ENCODE data around the gene TCL1A.
"Not testable (repeated sequence)": the region's sequence is repeated elsewhere in the genome, so short reads cannot be mapped to it uniquely, and the experiment has no call there.

TCL1A gene

GRCh38 chr14:95713596-95714371 lies at the start of gene TCL1A:
Gene TCL1A (minus strand): TSS chr14:95714125. CDS start chr14:95714066, 59 bp downstream.
- no peak for DNase-seq (ENCODE audit: low read depth, low spot score)

GRCh38 chr14:95763032-95763431 lies 49.1 kb upstream of the TCL1A start:
- not testable (repeated sequence) for DNase-seq (ENCODE audit: low read depth, low spot score)

- DNase-seq (ENCODE audit: low read depth, low spot score), result no peak
Measured at GRCh38 chr14:95761436-95761835, 47.5 kb upstream of the TCL1A start.

GRCh38 chr14:95760596-95760995 lies 46.7 kb upstream of the TCL1A start:
- DNase-seq (ENCODE audit: low read depth, low spot score), result no peak

- no peak for DNase-seq (ENCODE audit: low read depth, low spot score)
Measured at GRCh38 chr14:95759941-95760340, 46.0 kb upstream of the TCL1A start.

- no peak for DNase-seq (ENCODE audit: low read depth, low spot score)
Measured at GRCh38 chr14:95758331-95758730, 44.4 kb upstream of the TCL1A start.

GRCh38 chr14:95756751-95757150 lies 42.8 kb upstream of the TCL1A start:
- no peak for DNase-seq (ENCODE audit: low read depth, low spot score)

- no peak for DNase-seq (ENCODE audit: low read depth, low spot score)
Measured at GRCh38 chr14:95756127-95756526, 42.2 kb upstream of the TCL1A start.

- DNase-seq (ENCODE audit: low read depth, low spot score), result no peak
Measured at GRCh38 chr14:95741781-95742180, 27.9 kb upstream of the TCL1A start.

- DNase-seq (ENCODE audit: low read depth, low spot score), result no peak
Measured at GRCh38 chr14:95741038-95741490, 27.1 kb upstream of the TCL1A start.

GRCh38 chr14:95739356-95739755 lies 25.4 kb upstream of the TCL1A start:
- no peak for DNase-seq (ENCODE audit: low read depth, low spot score)

GRCh38 chr14:95733212-95733611 lies 19.3 kb upstream of the TCL1A start:
- DNase-seq (ENCODE audit: low read depth, low spot score), result no peak

- DNase-seq (ENCODE audit: low read depth, low spot score), result no peak
Measured at GRCh38 chr14:95730126-95730525, 16.2 kb upstream of the TCL1A start.

GRCh38 chr14:95729402-95730028 lies 15.6 kb upstream of the TCL1A start:
- not testable (repeated sequence) for DNase-seq (ENCODE audit: low read depth, low spot score)

GRCh38 chr14:95727056-95727700 lies 13.3 kb upstream of the TCL1A start:
- no peak for DNase-seq (ENCODE audit: low read depth, low spot score)

- no peak for DNase-seq (ENCODE audit: low read depth, low spot score)
Measured at GRCh38 chr14:95725685-95726336, 11.9 kb upstream of the TCL1A start.

- DNase-seq (ENCODE audit: low read depth, low spot score), result no peak
Measured at GRCh38 chr14:95722525-95723190, 8.7 kb upstream of the TCL1A start.

- no peak for DNase-seq (ENCODE audit: low read depth, low spot score)
Measured at GRCh38 chr14:95712398-95712797, 1.5 kb downstream of the TCL1A start.

- no peak for DNase-seq (ENCODE audit: low read depth, low spot score)
Measured at GRCh38 chr14:95711476-95712176, 2.3 kb downstream of the TCL1A start.

GRCh38 chr14:95710106-95710505 lies 3.8 kb downstream of the TCL1A start:
- DNase-seq (ENCODE audit: low read depth, low spot score), result no peak

GRCh38 chr14:95707327-95707726 lies 6.6 kb downstream of the TCL1A start:
- no peak for DNase-seq (ENCODE audit: low read depth, low spot score)

Data from brain pericyte (primary cell).